ENCODE measurements around the gene TFAP2A. TPM values are rescaled to one million over a fixed set of nuclear protein-coding genes. Genes with fewer than 3 reads are reported as not detected.

Gene TFAP2A
- total and polyA plus RNA-seq, 9 donors, result 0.10 to 0.67 (median 0.15) TPM; not detected in 1

DNA sequence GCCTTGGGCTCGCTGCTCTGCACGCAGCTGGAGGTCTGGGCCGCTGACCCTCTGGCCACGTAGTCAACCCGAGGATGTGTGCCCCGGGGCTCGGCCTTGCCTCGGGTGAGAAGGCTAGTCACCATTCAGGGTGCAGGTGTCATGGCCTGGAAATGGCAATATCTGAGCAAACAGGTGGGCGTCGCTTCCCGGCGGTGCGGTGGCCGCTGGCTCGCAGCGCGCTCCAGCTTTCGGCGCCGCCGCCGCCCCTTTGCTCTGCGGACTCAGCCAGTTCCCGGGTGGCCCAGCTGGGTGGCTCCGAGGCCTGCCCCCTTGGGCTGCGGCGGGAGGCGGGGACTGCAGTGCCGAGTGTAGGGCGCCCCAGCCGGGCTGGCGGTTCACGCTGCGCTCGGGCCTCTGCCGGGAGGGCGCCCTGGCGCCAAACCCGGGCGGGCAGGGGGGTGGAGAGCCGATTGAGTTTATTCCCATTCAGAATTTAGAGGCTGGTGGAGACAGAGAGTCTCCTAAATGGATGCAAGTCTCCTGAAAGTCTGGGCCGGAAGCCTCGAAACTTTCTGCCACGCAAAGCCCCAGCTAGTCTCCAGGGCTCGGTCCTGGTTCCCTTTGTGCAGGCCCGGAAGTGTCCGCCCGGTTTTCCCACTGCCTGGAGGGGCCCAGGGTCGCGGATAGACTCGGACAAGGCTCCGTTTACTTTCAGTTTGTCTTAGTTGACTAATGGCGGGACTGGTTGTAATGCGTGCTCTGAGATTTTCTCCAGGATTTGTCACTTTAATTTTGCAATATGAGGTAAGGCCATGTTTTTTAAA, 11.3 kb upstream of the TFAP2A start:
- H3K27me3 ChIP-seq, result no peaks in the 10 kb centered on the region
- no peak for TF ChIP-seq POLR2A (IDR thresholded peaks at IDR 0.05)
- TF ChIP-seq, protein P1, sequence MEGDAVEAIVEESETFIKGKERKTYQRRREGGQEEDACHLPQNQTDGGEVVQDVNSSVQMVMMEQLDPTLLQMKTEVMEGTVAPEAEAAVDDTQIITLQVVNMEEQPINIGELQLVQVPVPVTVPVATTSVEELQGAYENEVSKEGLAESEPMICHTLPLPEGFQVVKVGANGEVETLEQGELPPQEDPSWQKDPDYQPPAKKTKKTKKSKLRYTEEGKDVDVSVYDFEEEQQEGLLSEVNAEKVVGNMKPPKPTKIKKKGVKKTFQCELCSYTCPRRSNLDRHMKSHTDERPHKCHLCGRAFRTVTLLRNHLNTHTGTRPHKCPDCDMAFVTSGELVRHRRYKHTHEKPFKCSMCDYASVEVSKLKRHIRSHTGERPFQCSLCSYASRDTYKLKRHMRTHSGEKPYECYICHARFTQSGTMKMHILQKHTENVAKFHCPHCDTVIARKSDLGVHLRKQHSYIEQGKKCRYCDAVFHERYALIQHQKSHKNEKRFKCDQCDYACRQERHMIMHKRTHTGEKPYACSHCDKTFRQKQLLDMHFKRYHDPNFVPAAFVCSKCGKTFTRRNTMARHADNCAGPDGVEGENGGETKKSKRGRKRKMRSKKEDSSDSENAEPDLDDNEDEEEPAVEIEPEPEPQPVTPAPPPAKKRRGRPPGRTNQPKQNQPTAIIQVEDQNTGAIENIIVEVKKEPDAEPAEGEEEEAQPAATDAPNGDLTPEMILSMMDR (IDR thresholded peaks at IDR 0.05), result no peak
- TF ChIP-seq EP300 (IDR thresholded peaks at IDR 0.05), result no peak
- peak in 1 of 5 donors; percentile 41 for DNase-seq
- no peak overlapping the region for H3K27ac ChIP-seq
- intact Hi-C loops (cut with DNase I), result loop anchor here in 1 of 4 donors (5.0 kb wide), 1 partner anchor 1051 kb away; no protein-coding TSS in a partner anchor
- peaks cover 3% of the 10 kb centered on the region for H3K4me1 ChIP-seq (ENCODE audit: insufficient read depth)
- H3K36me3 ChIP-seq, result no peaks in the 10 kb centered on the region
- peak overlapping the region; percentile 25 for H3K4me3 ChIP-seq
- 1% methylated on average over 53 to 54 of the region's 54 CpGs for WGBS, 3 donors
- H3K9me3 ChIP-seq, result no peaks in the 10 kb centered on the region

DNA sequence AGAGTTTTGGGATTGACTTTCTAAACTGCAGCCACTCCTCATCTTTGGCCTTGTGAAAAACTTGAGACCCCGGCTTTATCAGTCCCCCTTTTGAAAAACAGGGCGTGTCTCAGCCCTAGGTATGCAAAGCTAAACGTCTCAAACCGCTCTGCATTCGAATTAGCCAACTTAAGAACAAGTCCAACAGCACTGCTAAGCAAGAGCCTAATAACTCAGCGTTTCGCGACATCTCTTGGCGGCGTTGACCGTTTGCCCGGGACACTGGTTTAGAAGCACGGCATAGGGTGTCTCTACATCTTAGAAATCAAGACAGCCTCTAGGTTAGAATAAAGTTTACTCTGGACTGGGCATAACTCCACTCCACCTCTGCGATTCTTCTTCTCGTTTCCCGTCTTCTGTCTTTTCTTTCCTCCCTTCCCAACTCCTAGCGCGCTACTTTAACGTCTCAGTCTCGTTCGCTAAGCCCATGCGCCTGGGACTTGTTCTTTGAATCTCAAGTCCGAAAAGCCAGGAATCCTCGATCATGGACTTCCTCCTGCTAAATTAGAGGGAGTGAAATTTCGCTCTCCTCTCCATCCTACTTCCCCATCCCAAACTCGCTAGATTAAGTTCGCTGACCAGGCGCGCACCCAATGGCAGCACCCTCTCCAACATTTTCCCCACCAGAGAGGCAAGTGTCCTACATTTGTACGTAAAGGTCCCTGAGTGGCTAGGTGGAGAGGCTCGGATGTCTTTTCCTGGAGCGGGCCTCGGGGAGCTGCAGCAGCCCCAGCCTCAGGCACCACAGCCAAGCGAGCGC, 10.5 kb upstream of the TFAP2A start:
- H3K27me3 ChIP-seq, result no peaks in the 10 kb centered on the region

DNA sequence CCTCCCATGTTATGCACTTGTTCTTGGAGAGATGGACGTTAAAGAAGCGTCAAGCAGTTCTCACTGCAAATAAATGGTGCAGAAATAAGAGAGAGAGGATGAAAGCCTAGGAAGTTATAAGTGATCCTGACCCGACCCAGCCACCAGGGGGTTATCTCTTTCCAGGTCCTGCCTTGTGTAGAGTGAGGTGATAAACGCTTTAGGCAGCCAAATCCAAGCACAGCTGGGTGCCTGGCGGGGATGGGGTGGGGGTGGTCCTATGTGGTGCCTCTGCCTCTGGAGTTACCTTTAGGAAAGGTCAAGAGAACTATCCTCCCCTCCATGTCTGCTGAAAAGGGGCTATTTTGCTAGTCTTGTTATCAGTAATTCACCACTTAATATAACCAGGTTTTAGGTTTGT, 9.2 kb upstream of the TFAP2A start:
- intact Hi-C loops (cut with DNase I), result no loop called here
- 0 to 2% (median 2%) methylated on average over 5 of the region's 5 CpGs for WGBS, 3 donors
- Histone ChIP-seq H3K4me1 (ENCODE audit: insufficient read depth) (peaks cover 3% of the 10 kb centered on the region), H3K9me3 (no peaks in the 10 kb centered on the region), H3K36me3 (no peaks in the 10 kb centered on the region), H3K27ac (no peak overlapping the region), H3K4me3 (no peak overlapping the region), H3K27me3 (no peaks in the 10 kb centered on the region)
- no peak for DNase-seq
- TF ChIP-seq POLR2A (IDR thresholded peaks at IDR 0.05), result no peak
- no peak for TF ChIP-seq EP300 (IDR thresholded peaks at IDR 0.05)
- TF ChIP-seq, protein P1 (IDR thresholded peaks at IDR 0.05), result no peak

More for the DNA sequence above, 10.5 kb upstream of the TFAP2A start:
- intact Hi-C loops (cut with DNase I), result loop anchor here in 1 of 4 donors (5.0 kb wide), 1 partner anchor 1052 kb away; no protein-coding TSS in a partner anchor
- H3K9me3 ChIP-seq, result no peaks in the 10 kb centered on the region
- H3K36me3 ChIP-seq, result no peaks in the 10 kb centered on the region
- no peak for DNase-seq
- TF ChIP-seq POLR2A (IDR thresholded peaks at IDR 0.05), result no peak
- TF ChIP-seq, protein P1 (IDR thresholded peaks at IDR 0.05), result no peak
- TF ChIP-seq EP300 (IDR thresholded peaks at IDR 0.05), result no peak
- peak overlapping the region; percentile 25 for H3K4me3 ChIP-seq
- peaks cover 3% of the 10 kb centered on the region for H3K4me1 ChIP-seq (ENCODE audit: insufficient read depth)
- 2 to 4% (median 3%) methylated on average over 35 of the region's 35 CpGs for WGBS, 3 donors
- no peak overlapping the region for H3K27ac ChIP-seq

DNA sequence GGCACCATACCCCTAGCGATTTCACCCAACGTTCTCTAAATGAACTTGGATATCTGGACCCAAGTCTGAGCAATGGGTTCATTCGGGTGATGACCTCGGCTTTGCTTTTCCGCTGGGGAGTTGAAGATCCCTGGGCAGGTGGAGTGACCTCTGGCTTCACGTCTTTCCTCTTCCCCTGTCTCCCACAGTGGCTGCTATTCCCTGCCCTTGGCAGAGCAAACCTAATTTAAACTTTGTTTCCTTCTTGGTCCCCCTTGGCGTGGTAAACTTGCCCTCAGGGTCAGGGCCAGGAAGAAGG, 7.8 kb upstream of the TFAP2A start:
- TF ChIP-seq, protein P1 (IDR thresholded peaks at IDR 0.05), result no peak
- TF ChIP-seq EP300 (IDR thresholded peaks at IDR 0.05) (no peak), POLR2A (IDR thresholded peaks at IDR 0.05) (no peak)
- Histone ChIP-seq H3K4me3 (no peak overlapping the region), H3K4me1 (ENCODE audit: insufficient read depth) (peaks cover 3% of the 10 kb centered on the region), H3K27ac (no peak overlapping the region), H3K36me3 (no peaks in the 10 kb centered on the region), H3K27me3 (peaks cover 6% of the 10 kb centered on the region), H3K9me3 (no peaks in the 10 kb centered on the region)
- WGBS, 3 donors, result 10 to 14% (median 11%) methylated on average over 7 of the region's 7 CpGs
- intact Hi-C loops (cut with DNase I), result no loop called here
- no peak for DNase-seq

Data from ovary (tissue), 9 donors.